Mucosa of stomach (tissue), 1 donor: ENCODE results near the gene LCE6A.

Source experiments
- H3K27me3 ChIP-seq: one replicate; pipeline ENCODE4 v1.7.0; 2013; ENCODE audit warnings: mild to moderate bottlenecking, low read length; ENCODE audit not compliant: control insufficient read depth, insufficient read depth
- H3K36me3 ChIP-seq: one replicate; pipeline ENCODE4 v1.7.0; 2013; ENCODE audit warnings: low read length; ENCODE audit not compliant: control insufficient read depth, insufficient read depth
- H3K4me1 ChIP-seq: one replicate; pipeline ENCODE4 v1.7.0; 2013; ENCODE audit warnings: mild to moderate bottlenecking, low read length; ENCODE audit not compliant: control insufficient read depth, insufficient read depth
- H3K4me3 ChIP-seq: one replicate; pipeline ENCODE4 v1.7.0; 2013; ENCODE audit warnings: low read length
- H3K9ac ChIP-seq: one replicate; pipeline ENCODE4 v1.7.0; 2013; ENCODE audit warnings: mild to moderate bottlenecking, low read length, moderate library complexity
- H3K9me3 ChIP-seq: one replicate; pipeline ENCODE4 v1.7.0; 2013; ENCODE audit warnings: mild to moderate bottlenecking, low read length, moderate library complexity; ENCODE audit not compliant: control insufficient read depth
- donor health status: Pancreatic carcinoma.

LCE6A gene

DNA sequence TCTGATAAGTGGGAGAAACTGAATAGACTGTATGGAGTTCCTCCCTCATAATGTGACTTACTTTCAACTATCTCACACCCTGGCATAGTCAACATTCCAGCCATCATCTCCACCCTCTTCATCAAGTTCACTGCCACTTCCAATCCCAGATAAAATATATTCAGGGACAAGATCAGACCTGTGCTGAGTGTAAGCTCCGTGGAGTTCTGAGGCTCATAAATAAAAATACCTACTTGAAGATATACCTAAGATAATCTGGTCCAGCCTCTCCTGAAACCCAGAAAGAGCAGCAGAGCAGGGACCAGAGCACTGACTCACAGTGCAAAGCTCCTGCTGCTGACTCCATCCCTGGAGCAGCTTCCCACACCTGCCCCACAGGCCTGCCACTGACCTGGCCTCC, 15.4 kb downstream of the LCE6A start:
- no peaks in the 10 kb centered on the region for H3K4me1 ChIP-seq
- H3K4me3 ChIP-seq, result no peak overlapping the region
- H3K36me3 ChIP-seq, result no peaks in the 10 kb centered on the region
- no peaks in the 10 kb centered on the region for H3K27me3 ChIP-seq
- no peak overlapping the region for H3K9ac ChIP-seq
- no peaks in the 10 kb centered on the region for H3K9me3 ChIP-seq

DNA sequence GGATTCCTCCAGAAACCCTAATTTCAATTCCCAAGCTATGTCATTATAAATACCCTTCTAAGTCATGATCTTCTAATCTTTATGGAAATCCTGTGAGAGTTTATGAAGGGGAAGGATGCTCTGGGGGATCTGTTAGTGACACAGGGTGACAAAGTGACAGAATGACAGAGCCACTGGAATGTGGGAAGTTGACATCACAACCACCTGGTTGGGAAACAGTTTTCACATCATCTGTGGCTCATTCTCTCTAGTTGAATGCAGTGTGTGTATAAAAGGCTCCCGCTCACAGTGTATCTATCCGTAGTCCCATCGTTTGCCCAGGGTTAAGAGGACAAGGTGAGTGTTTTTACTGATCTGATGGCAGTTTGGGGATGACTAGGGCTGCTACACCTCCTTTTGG, 17.0 kb downstream of the LCE6A start, which contains the start of gene LCE7A:
TSS of gene LCE7A (plus strand) at position 301 of the 400 bp plus-strand sequence. CDS start 702 bp downstream, outside the sequence.
- no peaks in the 10 kb centered on the region for H3K9me3 ChIP-seq
- H3K9ac ChIP-seq, result no peak within 1 kb of the TSS
- H3K4me3 ChIP-seq, result no peak within 1 kb of the TSS
- H3K36me3 ChIP-seq, result no peaks in the 10 kb centered on the region
- H3K4me1 ChIP-seq, result no peaks in the 10 kb centered on the region
- no peaks in the 10 kb centered on the region for H3K27me3 ChIP-seq

DNA sequence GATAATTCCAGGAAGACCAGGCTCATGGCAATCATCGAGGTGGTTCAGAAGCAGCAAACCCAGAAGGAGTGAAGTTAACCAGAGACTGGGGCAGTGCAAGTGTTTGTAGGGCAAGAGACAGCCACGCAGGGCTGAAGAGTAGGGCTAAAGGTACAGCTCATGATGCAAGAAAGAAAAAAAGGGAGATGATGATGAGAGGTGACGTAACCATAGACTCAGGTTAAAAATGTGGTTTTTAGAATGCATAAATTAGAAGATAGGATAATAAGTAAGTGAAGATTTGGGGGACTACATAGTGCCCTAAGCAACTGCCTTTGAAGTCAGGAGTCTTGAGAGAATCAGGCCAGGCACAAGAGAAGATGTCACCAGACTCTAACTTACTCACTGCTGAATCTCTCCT, 17.5 kb downstream of the LCE6A start:
- Histone ChIP-seq H3K27me3 (no peaks in the 10 kb centered on the region), H3K4me3 (no peak overlapping the region), H3K36me3 (no peaks in the 10 kb centered on the region), H3K9me3 (no peaks in the 10 kb centered on the region), H3K9ac (no peak overlapping the region), H3K4me1 (no peaks in the 10 kb centered on the region)

DNA sequence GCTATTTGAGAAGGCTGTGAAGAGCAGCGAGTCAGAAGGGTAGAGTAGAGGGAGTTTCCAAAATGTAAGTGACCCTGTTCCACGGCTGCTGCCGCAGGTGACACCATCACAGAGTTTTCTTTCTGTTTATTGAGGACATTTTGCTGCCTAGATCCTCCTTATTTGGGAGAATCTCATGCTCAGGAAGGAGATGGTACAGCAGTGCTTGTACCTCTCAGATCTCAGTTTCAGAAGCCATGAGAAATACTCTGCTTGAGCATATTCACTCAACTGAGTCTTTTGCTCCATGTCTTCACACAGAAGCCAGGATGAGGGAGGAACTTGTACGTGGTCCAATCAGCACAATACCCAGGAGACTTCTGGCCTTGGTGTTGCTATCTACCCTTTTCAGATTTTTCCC, 18.7 kb downstream of the LCE6A start:
- Histone ChIP-seq H3K9me3 (no peaks in the 10 kb centered on the region), H3K27me3 (no peaks in the 10 kb centered on the region), H3K36me3 (no peaks in the 10 kb centered on the region), H3K9ac (no peak overlapping the region), H3K4me1 (no peaks in the 10 kb centered on the region), H3K4me3 (no peak overlapping the region)

DNA sequence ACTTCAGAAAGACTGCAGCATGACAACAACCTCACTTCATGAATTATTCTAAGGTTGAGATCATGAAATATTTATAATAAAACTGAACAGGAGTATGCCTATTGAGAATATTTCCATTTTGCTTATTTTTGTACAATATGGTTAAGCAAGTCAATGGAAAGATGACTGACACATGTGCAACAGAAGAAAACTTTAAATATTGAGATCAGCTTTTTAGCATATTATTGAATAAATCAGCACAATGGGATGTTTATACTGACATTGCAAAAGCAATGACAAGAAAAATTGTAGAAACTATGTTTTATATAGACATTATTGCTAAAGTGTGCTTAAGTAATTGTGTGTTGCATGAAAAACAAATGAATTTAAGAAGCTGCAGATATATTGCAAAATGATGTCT, 21.8 kb downstream of the LCE6A start:
- Histone ChIP-seq H3K36me3 (no peaks in the 10 kb centered on the region), H3K27me3 (no peaks in the 10 kb centered on the region), H3K9me3 (no peaks in the 10 kb centered on the region), H3K4me3 (no peak overlapping the region), H3K9ac (no peak overlapping the region), H3K4me1 (no peaks in the 10 kb centered on the region)

DNA sequence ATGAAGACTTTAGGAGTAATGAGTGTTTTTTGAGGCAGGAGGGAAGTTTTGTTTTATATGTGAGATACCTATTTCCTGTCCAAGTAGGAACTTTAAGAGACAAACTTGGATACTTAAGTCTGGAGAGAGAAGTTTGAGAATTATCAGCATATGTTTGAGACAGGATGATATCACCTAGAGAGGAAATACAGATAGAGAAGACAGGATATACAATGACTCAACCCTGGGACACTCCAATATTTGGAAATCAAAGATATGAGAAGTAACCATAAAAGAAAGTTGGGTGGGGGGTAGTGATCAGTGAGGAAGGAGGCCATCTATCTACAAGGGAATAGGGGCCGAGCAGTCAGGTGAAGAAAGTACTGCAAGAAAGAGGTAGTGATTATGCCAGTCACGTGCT, 23.7 kb downstream of the LCE6A start:
- Histone ChIP-seq H3K4me3 (no peak overlapping the region), H3K9ac (no peak overlapping the region), H3K36me3 (no peaks in the 10 kb centered on the region), H3K4me1 (no peaks in the 10 kb centered on the region), H3K9me3 (no peaks in the 10 kb centered on the region), H3K27me3 (no peaks in the 10 kb centered on the region)

DNA sequence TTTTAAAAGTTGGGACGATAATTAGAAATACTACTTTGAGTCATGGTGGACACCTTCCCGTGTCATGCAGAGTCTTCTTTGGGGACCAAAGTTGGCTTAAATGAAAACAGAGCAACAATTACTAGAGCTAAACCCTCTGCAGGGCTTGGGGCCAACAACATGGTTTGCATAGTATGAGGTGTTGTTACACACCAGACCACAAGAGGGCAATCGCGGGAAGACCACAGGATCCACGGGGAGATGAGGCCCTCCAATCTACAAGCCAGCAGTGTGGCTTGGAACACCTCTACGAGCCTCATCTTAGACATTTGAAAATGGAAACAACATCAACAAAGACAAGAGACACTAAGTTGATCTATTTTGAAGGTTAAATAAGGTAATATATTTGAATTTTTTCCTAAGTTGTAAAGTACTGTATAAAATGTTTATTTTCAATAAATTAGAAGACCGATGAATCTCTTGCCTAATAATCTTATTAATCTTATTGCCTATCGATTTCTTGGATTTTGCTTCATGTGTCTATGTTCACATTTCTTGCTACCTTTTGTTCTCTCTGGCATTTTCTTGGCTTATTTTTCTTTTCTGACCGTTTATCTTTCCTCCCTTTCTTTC, 27.3 kb downstream of the LCE6A start:
- H3K4me1 ChIP-seq, result no peaks in the 10 kb centered on the region
- H3K9ac ChIP-seq, result no peak overlapping the region
- no peaks in the 10 kb centered on the region for H3K36me3 ChIP-seq
- H3K4me3 ChIP-seq, result no peak overlapping the region
- H3K9me3 ChIP-seq, result no peaks in the 10 kb centered on the region
- H3K27me3 ChIP-seq, result no peaks in the 10 kb centered on the region

DNA sequence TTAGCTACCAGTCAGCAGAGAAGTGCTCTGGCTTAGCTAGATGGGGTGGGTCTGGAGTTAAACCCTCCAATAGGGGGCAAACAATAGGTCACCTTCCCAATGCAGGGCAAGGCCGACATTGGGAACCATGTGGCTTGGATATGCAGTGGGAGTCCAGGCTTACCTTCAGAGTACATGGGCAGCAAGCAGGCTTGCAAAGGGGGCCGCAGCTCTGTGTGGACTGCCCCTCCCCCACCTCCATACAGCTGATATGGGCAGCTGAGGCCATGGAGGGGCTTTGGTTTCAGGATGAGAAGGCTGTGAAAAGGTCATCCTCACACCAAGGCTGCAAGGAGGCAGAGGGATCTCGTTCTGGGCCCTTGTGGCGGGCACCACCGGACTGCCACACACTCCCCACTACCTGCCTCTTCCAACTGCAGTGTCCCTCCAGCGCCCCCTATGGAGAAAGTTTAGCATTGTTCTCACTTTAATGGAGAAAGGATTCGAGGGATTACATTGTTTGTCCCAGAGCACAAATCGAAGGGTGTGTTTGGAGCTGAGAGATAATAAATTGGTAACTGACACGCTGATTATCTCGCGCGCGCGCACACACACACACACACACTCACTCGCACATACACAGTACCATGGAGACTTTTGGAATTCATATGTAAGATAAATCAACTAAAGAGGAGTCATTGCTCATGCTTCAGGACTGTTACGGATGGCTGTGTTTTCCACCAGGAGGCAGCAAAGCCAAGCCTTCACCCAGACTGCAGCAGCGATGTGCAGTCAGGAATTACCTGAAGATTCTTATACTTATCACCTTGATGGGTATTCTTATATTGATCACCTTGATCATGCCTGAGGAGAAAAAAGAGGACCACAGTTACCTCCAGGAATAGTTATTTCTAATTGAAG, 28.4 kb downstream of the LCE6A start:
- Histone ChIP-seq H3K27me3 (no peaks in the 10 kb centered on the region), H3K9ac (no peak overlapping the region), H3K9me3 (no peaks in the 10 kb centered on the region), H3K4me3 (no peak overlapping the region), H3K36me3 (no peaks in the 10 kb centered on the region), H3K4me1 (no peaks in the 10 kb centered on the region)

DNA sequence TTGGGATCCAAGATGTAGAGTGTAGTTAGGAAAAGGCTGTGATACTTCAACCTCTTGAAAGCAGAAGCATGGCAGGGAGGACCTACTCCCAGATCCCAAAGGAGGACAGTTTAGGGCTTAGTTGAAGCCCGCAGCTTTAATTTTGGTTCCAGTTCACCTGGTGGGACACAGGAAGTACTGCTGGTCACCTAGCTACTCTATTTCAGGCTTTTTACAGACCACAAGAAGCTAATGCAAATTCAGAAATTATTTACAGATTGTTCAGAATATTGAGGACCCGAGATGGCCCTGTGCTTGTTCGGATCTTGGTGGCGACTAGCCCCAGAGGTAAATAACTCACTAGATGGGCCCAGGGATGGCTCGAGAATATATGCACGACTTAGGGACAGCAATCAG, 29.1 kb downstream of the LCE6A start:
- Histone ChIP-seq H3K9me3 (no peaks in the 10 kb centered on the region), H3K4me1 (no peaks in the 10 kb centered on the region), H3K4me3 (no peak overlapping the region)

DNA sequence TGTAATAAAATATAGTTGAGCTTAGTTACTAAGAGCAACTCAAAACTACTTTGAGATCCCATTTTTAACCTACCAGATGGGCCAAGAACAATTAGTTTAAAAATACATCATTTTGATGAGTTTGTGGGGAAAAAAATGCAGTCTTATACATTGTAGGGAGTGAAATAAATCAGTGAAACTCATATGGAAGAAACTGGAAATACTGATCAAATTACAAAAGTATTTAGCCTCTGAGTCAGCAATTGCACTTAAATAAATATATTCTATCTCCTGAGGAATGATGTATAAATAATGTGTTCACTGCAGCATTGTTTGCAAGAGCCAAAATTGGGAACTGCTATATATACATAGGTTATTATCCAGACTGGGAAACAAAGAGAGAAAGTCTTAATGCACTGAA, 30.8 kb downstream of the LCE6A start:
- H3K27me3 ChIP-seq, result no peaks in the 10 kb centered on the region
- no peaks in the 10 kb centered on the region for H3K9me3 ChIP-seq
- H3K36me3 ChIP-seq, result no peaks in the 10 kb centered on the region
- H3K4me1 ChIP-seq, result no peaks in the 10 kb centered on the region
- no peak overlapping the region for H3K4me3 ChIP-seq
- H3K9ac ChIP-seq, result no peak overlapping the region

More for the DNA sequence above, 29.1 kb downstream of the LCE6A start:
- H3K36me3 ChIP-seq, result no peaks in the 10 kb centered on the region
- no peak overlapping the region for H3K9ac ChIP-seq
- no peaks in the 10 kb centered on the region for H3K27me3 ChIP-seq

DNA sequence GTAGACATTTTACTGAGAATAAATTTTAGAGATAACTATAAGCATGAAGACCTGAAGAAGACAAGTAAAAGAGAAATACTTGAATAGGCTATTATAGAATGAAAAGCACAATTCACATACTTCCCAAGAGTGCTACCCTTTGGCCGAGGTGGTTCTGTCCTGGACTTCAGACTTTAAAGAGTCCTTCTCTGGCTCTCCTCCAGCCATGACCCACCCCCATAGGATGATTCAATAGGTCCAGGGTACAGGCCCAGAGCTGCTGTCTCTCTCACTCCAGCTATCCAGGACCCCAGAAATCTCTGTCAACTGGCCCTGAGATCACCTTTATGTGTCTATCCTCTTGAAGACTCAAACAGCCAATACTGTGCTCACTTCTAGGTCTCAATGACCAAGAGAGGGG, 34.2 kb downstream of the LCE6A start:
- no peaks in the 10 kb centered on the region for H3K4me1 ChIP-seq
- no peak overlapping the region for H3K4me3 ChIP-seq
- no peaks in the 10 kb centered on the region for H3K9me3 ChIP-seq
- no peak overlapping the region for H3K9ac ChIP-seq
- no peaks in the 10 kb centered on the region for H3K27me3 ChIP-seq
- no peaks in the 10 kb centered on the region for H3K36me3 ChIP-seq

DNA sequence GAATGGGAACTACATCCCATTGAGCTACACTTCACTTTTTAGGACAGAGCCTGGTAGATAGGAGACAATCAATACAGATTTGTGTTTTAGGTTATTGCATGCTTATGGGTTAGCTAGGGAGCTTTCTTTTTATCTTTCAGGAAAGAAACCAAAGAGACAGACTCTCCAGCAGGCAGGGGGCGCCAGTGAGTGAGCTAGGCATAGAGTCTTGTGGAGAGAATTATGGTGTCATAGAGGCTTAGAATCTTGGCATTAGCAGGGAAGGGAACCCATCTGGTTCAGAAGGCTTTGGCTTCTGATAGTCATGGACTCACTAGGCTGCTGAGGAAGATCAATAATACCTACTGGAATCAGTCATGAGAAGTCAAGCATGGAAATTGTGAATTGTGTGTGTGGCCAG, 35.4 kb downstream of the LCE6A start, which contains the start of gene SMCP:
TSS of gene SMCP (plus strand) at position 281 of the 400 bp plus-strand sequence. CDS start 6,101 bp downstream, outside the sequence.
- no peak within 1 kb of the TSS for H3K9ac ChIP-seq
- no peaks in the 10 kb centered on the region for H3K4me1 ChIP-seq
- no peaks in the 10 kb centered on the region for H3K9me3 ChIP-seq
- H3K4me3 ChIP-seq, result no peak within 1 kb of the TSS
- no peaks in the 10 kb centered on the region for H3K36me3 ChIP-seq
- no peaks in the 10 kb centered on the region for H3K27me3 ChIP-seq
